DMS153 (cell line): ENCODE data around the gene RSBN1.

Source experiments
- DNase-seq: peaks from one replicate; lab custom pipeline; 2025; lab: John Stamatoyannopoulos, UW

RSBN1 gene

GRCh38 chr1:113812661-113813135 lies 422 bp upstream of the RSBN1 start:
- no peak for DNase-seq

DNA sequence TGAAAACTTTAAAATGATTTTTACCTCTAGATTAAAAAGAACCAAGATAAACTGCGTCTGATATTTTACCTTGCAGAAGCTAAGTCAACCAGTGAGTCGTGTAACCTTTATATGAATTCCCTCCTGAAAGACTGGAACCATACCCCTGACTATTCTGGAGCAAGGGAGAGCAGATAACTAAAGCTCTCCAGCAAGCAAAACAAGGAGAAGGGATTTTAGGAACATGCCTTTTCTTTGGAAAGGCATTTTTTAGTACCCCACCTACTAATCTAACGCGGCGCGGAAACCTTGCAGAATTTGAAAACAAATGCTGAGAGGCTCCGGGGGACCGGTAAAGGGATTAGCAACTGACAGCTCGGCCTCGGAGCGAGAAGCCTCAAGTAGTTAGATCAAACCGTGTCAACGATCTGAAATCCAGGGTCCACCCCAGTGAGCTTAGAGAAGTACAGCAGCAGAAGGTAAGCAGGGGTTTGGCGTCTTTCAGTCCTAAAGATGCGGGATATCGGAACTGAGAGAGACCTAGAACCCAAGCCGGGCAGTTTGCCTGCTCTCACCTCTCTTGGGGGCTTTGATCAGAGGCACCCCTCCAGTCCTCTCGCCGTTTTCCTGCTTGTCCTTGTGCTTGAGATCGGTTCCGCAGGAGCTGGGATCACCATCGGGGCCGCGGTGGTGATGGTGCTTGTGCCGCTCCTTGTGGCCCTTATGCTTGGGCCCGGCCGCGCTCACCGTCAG lies 954 bp downstream of the RSBN1 start:
- no peak for DNase-seq

DNA sequence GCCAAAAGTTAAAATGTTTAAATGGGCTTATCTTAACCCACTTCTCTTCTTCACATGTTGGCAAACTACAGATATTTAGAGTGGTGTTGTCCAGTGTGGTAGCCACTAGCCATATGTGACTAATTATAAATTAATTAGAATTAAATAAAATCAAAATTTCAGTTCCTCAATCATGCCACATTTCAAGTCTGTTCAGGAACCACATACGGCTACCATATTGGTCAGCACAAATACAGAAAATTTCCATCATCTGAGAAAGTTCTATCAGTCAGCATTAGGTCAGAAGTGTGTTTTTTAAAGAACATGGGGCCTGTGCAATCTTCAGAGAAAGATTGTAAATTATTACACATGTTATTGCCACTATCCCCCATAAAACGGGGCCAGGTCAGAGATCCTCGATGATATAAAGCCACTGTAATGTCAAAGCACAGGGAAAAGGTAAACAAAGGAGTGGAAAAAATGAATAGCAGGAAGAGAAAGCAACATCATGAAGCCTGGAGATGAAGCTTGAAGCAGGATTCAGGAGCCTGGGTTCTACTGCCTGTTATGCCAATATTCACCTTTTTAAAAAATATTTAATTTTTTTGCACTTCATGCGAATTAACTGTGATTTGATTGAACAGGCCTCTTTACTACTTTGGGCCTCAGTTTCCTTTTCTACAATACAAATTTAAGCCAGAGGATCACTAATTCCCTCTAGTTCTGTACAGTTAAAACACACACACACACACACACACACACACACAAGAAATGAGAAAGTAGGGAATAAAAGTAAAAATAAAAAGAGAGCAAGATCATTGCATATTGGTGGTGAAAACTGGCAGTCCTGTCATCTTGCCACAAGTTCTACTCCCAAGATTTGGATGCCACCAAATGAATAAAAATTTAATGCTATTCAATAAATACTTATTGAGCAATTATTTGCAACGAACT lies 2.3 kb downstream of the RSBN1 start:
- no peak for DNase-seq

GRCh38 chr1:113808450-113809195 lies 3.7 kb downstream of the RSBN1 start:
- no peak for DNase-seq

DNA sequence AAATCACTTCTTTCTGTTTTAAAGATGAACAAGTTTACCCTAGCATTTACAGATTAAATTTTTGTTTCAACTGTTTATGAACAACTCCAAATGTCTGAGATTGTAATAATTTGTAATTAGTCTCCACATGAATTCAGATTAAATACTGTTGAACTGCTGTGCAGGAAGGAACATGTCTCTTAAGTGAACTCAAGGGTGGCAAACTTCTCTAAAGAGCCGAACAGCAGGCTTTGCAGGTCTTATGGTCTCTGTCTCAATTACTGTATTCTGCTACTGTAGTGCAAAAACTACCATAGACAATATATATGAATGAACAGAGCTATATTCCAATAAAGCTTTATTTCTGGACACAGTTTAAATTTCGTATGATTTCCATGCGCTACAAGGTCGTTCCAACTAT lies 6.6 kb downstream of the RSBN1 start:
- no peak for DNase-seq

DNA sequence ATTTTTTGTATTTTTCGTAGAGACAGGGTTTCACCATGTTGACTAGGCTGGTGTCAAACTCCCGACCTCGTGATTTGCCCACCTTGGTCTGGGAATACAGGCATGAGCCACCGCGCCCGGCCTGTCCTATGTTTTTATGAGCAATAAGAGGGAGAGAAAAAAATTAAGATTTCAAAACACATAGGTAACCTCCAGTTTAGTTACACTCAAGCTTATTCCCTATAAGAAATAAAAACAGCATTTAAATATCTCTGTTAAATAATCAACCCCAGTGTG lies 7.1 kb downstream of the RSBN1 start:
- DNase-seq: no peak

GRCh38 chr1:113804421-113805255 lies 7.6 kb downstream of the RSBN1 start:
- DNase-seq: no peak

GRCh38 chr1:113802367-113803007 lies 9.8 kb downstream of the RSBN1 start:
- DNase-seq: no peak

DNA sequence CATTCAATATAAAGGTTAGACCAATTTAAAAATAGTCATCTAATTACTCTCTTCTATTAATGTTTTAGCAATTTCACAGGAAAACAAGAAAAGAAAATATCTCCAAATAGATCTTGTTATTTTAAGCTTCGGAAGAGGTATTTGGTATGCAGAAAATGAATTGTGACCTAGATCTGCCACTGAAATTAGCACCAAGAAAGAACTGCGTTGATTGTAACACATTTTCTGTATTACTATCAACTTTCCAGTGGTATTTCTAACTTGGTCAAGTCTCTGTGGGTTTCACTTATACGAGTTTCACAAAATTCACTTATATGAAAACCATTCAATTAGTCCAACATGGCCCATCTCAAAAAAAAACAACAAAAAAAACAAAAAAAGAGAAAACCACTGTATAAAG lies 11.8 kb downstream of the RSBN1 start:
- no peak for DNase-seq

DNA sequence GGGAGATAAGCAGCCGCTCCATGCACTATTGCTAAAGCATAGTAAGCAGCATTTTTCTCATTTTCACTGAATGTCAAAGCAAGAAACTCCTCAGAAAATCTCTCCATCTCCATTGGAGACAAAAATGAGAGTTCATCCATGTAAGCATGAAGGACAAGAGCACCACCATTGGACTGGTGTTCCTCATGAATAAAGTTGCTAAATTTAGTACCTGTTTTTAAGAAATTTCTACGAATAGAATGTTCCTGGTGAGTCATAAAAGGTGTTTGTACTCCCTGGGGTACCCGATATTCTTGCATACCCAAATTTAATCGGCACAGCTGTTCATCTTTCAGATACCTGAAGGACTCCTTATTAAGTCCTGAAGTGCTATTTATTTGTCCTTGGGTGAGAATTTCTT lies 14.8 kb downstream of the RSBN1 start:
- no peak for DNase-seq

DNA sequence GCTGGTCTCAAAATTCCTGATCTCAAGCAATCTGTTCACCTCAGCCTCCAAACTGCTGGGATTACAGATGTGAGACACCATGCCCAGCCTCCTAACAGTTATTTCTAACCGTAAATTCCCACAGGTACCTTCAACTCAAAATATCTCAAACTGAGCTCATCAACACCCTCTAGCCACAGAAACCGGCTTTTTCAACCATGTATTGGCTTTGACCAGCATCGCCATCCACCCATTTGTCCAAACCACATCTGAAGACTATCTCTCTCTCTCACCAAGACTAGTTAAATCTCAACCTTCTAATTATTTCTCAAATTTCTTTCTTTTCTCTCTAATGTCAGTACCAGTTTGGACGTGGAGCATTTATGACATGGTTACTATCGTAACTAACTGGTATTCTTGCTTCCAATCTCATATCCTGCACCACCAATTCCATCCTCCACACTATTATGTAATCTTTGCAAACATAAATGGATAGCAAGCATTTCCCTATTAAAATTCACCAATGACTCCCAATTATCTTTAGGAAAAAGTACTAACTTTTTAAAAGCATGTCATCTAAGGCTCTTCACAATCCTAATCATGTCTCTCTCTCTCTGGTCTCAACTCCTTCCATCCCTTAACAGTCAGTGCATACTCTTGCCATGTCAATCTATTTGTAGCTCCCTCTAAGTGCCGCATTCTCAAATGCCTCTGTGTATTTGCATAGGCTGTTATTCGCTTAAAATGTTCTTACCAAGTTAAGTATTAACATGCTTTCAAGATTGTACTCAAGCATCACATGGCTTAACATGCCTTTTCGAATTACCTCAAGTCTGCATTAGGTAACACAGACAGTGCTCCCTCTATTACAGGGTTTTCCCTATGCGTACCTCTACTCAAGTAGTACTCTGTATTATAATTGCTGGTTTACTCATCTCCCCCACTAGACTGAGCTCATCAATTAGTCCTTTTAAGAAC lies 18.1 kb downstream of the RSBN1 start:
- DNase-seq: no peak

DNA sequence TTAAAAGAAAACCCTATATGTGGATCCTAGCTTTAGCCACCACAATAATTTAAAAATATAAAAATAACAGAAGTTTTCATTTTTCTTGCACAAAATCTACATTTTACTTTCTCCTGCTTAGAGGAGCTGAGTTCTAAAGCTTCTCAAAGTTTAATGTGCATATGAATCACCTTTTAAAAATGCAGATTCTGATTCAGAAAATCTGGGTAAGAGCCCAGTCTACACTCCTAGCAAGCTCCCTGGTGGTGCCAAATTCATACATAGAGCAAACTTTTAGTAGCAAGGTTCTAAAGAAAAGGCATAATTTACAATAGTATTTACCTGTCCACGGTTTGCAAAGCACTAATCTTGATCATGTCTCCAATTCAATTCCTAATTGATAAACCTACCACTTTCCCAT lies 19.3 kb downstream of the RSBN1 start:
- DNase-seq: no peak

- no peak for DNase-seq
Measured at GRCh38 chr1:113792471-113792870, 19.8 kb downstream of the RSBN1 start.

- DNase-seq: no peak
Measured at GRCh38 chr1:113788802-113789201, 23.5 kb downstream of the RSBN1 start.

DNA sequence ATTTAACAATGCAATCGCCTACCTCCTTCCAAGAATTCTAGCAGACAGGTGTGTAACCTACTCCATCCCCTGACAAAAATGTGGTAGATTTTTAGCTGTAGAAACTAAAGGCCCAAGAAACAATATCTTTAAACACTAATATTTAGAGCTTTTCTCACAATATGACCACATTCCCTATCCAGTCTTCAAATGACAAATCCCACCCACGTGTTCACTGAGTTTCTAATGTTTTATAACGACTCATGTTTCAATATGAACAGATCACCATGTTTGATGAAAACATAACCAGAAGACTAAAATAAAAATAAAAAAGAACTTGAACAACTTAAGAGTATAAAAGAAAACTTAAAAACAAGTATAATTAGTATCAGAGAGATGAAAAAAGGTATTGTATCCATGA lies 24.6 kb downstream of the RSBN1 start:
- no peak for DNase-seq

DNA sequence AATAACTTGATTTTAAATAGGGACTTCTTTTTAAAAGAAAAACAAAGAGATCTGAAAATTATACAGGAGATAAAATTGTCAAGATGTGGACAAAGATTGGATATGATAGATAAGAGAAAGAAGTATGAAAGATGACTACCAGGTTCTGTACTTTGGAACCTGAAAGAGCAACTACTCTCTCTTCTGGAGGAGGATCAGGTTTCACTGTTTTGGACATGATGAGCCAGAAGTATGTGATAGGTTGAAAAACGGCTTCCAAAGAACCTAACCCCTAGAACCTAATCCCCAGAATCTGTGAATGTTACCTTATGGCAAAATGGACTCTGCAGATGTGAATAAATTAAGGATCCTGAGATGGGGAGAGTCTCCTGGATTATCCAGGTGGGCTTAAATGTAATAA lies 26.2 kb downstream of the RSBN1 start:
- no peak for DNase-seq

DNA sequence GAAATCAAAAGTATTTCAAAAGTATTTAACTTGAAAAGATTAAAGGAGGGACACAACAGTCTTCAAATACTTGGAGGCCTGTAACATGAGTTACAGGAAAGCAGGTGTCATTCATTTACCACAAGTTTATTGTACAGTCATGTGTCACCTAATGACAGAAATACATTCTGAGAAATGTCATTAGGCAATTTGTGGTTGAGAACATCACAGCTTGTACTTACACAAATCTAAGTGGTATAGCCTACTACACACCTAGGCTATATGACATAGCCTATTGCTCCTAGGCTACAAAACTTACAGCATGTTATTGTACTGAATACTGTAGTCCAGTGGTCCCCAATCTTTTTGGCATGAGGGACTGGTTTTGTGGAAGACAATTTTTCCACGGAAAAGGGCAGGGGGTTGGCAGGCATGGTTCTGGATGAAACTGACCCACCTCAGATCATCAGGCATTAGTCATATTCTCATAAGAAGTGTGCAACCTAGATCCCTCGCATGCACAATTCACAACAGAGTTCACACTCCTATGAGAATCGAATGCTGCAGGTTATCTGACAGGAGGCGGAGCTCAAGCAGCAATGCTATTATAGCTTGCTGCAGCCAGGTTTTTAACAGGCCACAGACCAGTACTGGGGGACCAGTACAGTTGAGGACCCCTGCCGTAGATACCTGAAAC lies 28.0 kb downstream of the RSBN1 start:
- no peak for DNase-seq

GRCh38 chr1:113783254-113784103 lies 28.8 kb downstream of the RSBN1 start:
- no peak for DNase-seq

DNA sequence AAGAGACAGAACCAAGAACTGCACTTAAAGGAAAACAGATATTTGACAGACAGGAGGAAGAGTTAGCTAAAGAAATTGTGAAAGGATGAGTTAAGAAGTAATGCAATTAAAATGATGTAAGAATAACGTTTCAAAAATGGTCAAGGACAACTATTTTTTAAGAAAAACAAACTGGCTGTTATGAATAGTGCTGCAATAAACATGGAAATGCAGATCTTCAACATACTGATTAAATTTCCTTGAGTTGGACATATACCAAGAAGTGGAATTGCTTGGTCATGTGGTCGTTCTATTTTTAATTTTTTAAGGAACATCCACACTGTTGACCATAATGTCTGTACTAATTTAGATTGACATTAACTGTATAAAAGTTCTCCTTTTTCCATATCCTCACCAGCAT lies 29.9 kb downstream of the RSBN1 start:
- DNase-seq: no peak
